ENCODE results near the gene DAPK2.
"Not testable (repeated sequence)": the region's sequence is repeated elsewhere in the genome, so short reads cannot be mapped to it uniquely, and the experiment has no call there.

The DAPK2 gene

DNA sequence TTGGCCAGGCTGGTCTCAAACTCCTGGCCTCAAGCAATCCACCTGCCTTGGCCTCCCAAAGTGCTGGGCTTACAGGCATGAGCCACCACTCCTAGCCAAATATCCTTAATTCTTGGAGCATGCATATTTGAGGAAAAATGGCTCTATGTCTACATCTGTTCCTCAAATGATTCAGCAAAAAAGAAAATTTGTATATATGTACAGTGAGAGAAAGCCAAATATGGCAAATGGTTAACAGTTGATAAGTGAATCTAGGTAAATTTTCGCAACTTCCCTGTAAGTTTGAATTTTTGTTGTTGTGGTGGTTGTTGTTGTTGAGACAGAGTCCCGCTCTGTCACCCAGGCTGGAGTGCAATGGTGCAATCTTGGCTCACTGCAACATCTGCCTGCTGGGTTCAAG is 12.8 kb upstream of the DAPK2 start:
- not testable (repeated sequence) for DNase-seq (ENCODE audit: low read depth, low spot score); H3K27ac ChIP-seq

DNA sequence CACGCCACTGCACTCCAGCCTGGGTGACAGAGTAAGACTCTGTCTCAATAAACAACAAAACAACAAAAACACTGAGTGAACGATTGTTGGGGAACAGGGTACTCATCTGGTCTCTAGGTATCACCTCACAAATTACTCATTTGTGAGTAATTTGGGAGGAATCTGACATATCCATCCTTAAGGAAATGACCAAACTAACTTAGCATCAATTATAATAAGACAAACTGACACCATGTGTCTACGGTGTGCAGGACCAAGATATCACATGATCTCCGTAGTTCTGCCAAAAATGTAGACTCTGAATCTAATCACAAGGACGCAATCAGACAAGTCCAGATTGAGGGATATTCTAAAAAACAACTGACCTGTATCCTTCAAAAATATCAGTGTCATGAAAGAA is 12.0 kb upstream of the DAPK2 start:
- no peak for DNase-seq (ENCODE audit: low read depth, low spot score)
- H3K27ac ChIP-seq: no peak overlapping the region

DNA sequence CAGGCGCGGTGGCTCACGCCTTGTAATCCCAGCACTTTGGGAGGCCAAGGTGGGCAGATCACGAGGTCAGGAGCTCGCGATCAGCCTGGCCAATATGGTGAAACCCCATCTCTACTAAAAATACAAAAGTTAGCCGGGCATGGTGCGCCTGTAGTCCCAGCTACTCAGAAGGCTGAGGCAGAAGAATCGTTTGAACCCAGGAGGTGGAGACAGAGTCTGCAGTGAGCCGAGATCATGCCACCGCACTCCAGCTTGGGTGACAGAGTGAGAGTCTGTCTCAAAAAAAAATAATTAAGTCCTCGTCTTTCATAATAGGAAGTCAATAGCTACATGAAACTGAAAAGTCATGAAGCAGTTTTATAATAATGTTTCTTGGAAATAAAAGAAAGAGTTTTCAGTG is 7.4 kb upstream of the DAPK2 start:
- not testable (repeated sequence) for H3K27ac ChIP-seq; DNase-seq (ENCODE audit: low read depth, low spot score)

DNA sequence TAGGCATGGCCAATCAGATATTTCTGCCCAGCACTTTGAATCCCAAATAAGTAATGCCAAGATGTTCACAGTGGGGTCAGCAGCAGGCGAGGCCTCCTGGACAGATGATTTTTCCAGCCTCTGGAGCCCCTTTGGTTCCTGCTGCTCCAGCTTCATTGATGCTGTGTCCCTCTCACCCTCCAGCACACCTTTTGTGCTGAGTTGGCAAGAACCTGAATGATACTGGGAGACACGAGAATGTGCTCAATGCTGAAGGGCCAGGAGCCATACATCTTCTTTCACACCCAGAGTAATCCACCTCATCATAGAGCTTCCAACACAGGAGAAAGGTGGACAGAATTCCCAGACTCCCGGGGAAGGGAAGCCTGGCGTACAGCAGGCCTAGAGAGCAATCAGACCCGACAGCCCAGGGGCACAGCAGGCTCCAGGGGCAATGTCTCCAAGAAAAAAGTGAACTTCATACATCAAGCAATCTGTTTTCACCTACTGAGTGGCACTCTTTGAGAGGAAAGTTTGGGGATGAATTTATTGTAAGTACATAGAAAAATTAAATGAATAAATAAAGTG is 6.7 kb upstream of the DAPK2 start:
- DNase-seq (ENCODE audit: low read depth, low spot score): no peak
- H3K27ac ChIP-seq: no peak overlapping the region

DNA sequence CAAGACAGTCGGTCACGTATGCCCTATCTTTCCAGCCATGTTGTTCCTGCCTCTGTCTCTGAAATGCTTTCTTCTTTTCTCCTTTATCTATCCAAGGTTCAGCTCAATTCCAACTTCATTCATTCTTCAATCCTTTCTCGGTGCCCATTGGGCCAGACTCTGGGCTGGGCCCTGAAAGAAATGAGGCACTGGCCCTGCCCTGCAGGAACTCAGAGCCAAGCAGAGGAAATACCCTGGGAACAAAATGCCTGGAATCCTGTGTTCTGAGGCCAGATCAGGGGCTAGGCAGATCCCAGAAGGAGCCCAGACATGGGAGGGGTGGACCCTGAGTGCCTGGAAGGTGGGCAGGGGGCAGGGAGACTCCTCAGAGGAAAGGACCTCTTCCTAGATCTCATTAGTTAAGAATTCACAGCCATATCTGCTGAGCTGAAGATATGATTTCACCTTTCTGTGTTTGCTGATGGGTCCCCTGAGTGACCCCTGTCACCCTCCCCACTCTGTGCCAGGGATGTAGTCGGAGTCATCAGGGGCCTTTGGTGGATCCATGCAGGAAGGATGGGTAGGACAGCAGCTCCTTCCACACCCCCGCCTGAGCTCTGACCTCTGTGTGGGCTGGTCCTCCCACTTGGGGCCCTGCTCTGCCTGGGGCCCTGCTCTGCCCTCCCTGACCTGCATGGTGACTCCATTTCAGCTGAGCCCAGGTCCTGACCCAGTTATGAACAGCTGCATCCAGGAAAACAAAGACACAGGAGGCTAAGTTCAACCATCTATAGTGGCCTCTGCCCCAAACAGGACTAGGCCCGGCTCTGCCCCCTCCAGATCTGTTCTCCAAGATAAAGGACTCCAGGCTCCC is 5.3 kb upstream of the DAPK2 start:
- DNase-seq (ENCODE audit: low read depth, low spot score): no peak
- no peak overlapping the region for H3K27ac ChIP-seq

DNA sequence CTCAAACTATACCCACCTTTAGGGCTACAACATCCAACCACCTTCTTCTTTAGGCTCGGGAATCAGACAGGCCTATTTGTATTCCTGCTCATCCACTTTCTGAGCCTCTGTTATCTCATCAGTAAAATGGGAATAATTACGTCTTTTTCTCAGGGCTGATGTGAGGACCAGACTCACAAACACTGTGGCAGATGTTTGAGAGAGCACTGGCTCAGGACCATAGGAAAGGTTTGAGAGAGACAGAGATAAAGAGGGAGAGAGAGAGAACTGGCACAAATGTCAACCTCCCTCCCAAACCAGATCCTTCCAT is 4.8 kb upstream of the DAPK2 start:
- H3K27ac ChIP-seq: no peak overlapping the region
- no peak for DNase-seq (ENCODE audit: low read depth, low spot score)

DNA sequence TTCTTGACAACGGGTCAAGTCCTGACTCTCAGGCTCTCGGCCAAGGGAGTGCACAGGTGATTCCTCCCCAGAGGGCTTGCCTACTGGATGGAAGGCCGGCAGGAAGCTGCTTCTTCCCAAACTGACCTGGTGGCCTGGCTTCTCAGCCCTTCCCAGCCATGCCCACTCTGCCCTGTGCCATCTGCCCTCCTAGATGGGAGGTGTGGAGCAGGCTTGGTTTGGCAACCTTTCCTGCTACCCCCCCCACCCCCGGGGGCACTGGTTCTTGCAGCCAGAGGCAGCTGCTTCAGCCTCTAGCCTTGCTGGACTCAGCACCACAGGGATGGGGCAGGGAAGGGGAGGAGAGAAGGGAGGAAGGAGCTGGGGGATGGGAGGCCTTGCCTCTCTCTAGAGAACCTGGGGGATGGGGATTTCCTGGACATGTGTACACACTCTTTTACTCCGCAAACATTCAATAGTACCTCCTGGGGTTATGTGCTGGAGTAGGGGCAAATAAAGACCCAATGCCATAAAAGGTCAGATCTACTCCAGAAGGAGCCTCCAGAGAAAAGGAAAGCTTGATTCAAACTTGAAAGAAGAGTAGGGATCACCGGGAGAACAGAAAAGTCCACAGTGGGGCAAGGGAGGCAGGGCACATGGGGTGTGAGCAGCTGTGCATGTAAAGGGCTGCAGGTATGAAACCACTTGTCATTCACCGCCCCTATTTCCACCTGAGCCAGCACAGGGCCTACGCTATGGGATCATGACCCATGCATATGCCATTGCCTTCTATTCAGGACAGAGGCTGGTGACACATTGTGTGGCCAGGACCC is 4.2 kb upstream of the DAPK2 start:
- DNase-seq (ENCODE audit: low read depth, low spot score): no peak

DNA sequence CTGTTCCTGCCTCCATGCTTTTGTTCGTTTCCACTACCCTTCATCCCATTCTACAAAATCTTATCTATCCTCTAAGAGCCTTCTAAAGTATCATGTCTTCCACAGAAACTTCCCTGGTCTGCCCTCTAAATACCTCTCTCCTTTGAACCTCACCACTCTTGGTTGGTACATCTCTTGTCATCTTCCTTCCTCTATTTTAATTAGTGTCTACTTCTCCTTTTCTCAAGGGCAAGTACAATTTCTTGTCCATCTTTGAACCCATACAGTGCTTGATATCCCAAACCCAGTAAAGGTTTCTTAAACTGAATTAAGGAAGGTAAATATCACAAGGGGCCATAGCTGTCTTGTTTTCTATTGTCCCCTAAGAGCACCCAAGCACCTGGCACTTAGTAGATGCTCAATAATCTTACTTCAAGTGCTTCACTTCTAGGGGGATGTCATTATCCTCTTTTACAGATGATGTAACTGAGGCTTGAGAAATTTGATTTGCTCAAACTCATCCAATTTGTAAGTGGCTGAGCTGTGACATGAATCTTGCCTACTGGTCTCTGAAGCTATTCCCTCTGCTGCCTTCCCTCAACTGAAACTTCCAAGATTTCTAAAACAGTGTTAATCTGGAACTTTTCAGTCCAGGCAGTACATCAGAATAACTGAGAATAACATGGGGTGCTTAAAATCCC is 2.6 kb upstream of the DAPK2 start:
- no peak for DNase-seq (ENCODE audit: low read depth, low spot score)
- no peak overlapping the region for H3K27ac ChIP-seq

More for the DNA sequence above, 4.2 kb upstream of the DAPK2 start:
- H3K27ac ChIP-seq: no peak overlapping the region

DNA sequence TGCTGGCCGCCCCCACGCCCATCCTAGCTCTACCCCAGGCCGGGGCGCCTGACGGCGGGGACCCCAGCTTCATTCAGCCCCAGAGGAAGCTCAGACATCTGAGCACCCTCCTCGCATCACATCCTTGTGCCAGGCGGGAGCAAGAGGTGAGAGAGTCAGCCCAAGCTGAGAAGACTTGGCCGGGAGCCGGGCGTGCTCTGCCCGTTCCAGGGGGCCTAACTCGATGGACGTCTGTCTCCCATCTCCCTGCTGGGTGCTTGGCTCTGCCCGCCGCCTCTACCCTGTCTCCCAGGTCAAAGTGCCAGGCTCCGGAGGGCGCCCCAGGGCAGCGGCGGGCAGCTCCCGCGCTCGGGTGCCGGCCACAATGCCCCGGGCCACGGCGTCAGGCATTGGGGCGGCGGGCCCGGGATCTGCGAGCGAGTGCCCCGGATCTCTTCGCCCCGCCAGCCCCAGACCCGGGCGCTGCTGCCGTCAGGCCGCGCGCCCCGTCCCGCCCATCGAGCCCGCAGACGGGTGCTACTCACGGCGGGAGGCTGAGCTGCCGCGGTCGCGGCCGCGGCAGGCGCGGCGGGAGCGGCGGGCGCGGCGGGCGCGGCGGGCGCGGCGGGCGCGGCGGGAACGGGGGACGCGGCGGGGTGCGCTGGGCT is 388 bp downstream of the DAPK2 start:
- H3K27ac ChIP-seq: no peak overlapping the region
- DNase-seq (ENCODE audit: low read depth, low spot score): no peak

DNA sequence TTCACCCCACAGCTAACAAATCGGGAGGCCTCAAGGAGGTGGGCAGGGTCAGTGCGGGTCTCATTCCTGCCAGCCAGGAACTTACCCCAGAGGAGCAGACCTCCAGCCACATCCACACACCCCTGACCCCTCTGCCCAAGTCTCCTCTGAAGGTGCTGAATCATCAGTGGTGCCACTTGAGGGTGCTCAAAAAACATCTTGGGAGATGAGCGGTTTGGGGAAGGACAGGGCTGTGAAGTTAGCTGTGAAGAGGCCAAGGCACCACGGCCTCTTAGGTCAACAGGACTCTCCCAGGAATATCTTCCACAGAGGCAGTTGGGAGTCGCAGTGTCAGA is 1.2 kb downstream of the DAPK2 start:
- no peak overlapping the region for H3K27ac ChIP-seq
- DNase-seq (ENCODE audit: low read depth, low spot score): no peak

DNA sequence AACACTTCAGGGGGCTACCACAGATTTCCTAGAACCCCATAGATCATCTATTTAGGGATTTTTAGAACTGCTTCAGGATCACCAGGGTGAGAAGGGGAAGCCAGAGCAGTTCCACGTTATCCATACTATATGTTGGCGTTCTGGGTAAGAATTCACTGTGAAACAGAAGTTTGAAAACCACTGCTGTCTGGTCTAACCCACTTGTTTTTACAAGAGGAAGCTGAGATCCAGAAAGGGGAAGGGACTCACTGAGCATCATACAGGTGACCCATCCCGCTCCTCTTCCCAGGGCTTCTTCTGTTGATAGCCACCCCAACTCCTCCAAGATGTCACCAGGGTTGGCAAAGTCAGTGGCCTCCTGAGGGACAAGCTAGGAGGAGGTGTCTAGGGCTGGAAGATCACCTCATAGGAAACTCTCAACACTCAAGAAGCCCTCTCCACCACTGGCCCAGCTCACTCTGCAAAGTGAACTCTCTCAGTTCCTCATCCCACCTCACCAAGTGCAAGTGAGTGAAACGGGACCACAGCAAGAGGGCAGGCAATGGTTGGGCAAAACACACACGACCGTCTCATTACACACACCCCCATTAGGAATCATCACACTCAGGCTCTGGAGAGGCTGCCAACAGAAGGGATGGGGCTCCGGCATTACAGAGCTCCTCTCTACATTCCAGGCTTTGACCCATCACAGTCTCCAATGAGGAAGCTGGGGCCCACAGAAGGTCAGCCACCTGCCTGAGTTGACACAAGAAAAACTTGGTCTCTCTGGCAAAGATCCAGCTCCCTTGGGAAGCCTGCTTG is 1.8 kb downstream of the DAPK2 start:
- no peak for DNase-seq (ENCODE audit: low read depth, low spot score)
- H3K27ac ChIP-seq: no peak overlapping the region

DNA sequence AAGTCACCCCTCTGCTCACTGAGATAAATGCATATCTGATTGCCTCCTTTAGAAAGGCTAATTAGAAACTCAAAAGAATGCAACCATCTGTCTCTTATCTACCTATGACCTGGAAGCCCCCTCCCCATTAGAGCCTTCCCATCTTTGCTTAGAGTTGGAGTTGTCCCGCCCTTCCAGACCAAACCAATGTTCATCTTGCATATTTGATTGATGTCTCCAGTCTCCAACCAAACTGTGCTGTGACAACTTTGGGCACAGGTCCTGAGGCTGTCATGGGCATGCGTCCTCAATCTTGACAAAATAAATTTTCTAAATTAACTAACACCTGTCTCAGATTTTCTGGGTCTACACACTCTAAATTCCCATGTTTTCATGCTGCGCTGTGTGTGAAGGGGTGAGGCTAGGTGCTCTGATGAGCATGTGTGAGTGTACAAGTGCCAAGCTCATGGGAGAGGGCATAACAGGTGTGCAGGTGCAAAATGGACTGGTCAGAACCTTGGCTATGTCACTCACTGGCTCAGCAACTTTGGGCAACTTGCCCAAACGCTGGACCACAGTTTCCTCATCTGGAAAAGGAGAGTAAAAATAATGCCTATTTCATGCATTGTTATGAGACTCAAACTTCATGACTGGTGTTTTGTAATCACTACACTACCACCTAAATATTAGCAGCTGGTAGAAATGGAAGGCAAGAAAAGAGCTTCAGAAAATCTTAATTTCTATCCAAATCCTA is 7.2 kb downstream of the DAPK2 start:
- DNase-seq (ENCODE audit: low read depth, low spot score): no peak

DNA sequence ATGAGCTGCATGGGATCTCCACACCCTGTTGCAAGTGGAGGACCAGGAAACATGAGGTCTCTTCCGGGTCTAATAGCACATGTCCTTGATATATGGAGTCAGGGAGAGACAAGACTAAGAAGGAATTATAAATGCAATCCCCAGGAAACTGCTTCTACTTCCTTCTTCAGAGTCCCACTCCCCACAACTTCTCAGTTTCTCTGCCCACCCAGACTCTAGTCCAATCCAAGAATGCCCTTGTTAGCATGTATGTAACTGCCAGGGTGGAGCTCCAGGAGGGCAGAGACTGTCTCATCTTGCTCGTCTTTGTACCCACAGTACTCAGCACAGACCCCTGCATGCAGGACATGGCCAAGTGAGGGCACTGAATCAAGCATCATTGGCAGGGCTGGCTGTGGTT is 8.3 kb downstream of the DAPK2 start:
- DNase-seq (ENCODE audit: low read depth, low spot score): no peak
- H3K27ac ChIP-seq: no peak overlapping the region

More for the DNA sequence above, 7.2 kb downstream of the DAPK2 start:
- H3K27ac ChIP-seq: no peak overlapping the region

DNA sequence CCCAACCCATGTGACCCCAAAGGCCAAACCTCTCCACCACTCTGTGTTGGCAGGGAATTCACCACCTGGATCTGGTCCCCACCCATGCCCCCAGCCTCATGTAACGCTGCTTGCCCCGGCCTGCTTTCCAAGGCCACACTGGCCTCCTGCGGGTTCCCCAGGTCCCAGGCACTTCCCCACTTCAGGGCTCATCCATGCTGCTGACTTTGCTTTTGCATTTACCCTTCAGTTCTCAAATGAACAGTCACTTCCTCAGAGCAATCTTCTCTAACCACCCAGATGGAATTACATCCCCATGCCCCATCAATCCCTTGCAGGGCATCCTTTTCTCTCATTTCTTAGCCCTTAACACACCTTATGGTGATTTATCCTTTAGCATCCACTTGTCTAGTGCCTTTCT is 9.2 kb downstream of the DAPK2 start:
- DNase-seq (ENCODE audit: low read depth, low spot score): no peak
- H3K27ac ChIP-seq: no peak overlapping the region

DNA sequence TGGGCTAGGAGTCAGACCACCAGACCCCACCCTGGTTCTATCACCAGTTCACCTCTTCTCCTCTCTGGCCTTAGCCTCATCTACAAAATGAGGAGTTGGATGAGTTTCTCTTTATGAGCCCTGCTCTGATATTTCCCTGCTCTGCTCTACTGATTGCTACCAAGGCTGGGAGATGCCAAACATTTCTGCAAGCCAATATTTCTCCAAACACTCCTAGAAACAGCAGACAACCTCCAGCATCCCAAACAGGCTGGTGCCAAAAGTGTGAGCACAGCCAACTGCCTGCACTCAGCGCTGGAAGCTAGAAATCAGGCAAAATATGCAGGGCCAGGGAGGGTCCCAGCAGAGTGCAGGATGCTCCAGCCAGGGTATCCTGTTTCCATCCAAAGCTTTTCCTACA is 10.8 kb downstream of the DAPK2 start:
- H3K27ac ChIP-seq: no peak overlapping the region
- DNase-seq (ENCODE audit: low read depth, low spot score): no peak

DNA sequence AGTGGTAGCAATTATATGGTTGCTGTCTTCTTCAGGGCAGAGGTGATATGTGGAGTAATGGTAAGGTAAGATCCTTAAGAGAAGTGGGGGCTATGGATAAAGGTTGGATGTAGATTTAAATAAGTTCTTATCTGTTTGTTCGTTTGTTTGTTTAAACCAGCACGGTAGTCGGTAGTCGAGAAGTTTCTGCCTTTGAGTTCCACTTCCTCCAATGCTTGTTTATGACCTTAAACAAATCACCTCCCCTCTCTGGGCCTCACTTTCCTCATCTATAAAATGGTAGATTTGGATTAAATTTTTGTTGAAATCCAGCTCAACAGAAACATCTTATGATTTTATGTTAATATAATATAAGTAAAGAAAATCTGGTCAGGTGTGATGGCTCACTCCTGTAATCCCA is 11.8 kb downstream of the DAPK2 start:
- DNase-seq (ENCODE audit: low read depth, low spot score): no peak
- H3K27ac ChIP-seq: no peak overlapping the region

DNA sequence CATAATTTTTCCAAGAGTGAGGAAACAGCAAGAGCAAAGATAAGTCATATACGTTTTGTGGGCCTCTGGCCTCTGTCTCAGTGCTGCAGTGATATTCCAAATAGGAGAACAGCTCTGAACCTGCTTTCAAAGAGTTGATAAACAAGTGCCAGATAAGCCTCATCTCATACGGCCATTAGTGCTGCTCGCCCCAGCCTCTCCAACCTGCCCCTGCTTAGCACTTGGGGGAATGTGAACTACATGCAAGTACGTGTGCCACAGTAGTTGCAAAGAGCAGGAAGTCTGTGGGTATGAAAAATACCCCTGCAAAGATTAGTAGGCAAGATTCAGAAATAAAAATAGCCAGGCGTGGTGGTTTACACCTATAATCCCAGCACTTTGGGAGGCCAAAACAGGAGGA is 14.0 kb downstream of the DAPK2 start:
- DNase-seq (ENCODE audit: low read depth, low spot score): no peak
- no peak overlapping the region for H3K27ac ChIP-seq

DNA sequence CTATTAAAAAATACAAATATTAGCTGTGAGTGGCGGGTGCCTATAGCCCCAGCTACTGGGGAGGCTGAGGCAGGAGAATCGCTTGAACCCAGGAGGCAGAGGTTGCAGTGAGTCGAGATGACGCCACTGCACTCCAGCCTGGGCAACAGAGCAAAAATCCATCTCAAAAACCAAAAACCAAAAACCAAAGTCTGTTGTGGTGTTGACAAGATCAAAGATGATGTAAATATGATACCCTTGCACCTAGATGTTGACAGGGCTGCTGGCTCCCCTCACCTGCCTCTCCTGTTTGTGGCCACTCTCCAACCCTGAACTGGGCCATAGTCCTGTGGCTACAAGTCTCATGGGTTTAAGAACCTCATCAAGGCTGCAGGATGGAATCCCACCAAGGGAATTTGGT is 16.2 kb downstream of the DAPK2 start:
- DNase-seq (ENCODE audit: low read depth, low spot score): no peak

DNA sequence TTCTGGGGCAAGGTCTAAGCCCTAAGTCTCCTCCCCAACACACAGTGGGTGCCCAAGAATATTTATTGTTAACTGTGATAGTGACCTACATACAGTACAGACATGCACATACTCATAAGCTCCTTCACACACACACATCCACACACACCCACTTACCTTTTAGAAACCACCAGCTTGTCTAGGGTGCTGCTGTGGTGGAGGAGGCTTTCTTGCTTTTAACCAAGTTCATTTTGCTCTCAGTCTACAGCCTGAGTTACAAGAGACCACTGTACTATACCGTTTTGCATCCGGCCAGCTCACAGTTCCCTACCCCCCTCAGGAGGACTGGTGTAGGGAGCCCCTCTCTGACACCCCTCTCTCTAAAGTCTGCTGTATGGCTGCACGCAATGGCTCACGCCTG is 16.7 kb downstream of the DAPK2 start:
- DNase-seq (ENCODE audit: low read depth, low spot score): no peak
- no peak overlapping the region for H3K27ac ChIP-seq

More for the DNA sequence above, 16.2 kb downstream of the DAPK2 start:
- H3K27ac ChIP-seq: no peak overlapping the region
